SK-N-SH (cell line): ENCODE data around the gene RAG2.

ENCODE experiments used
- EP300 ChIP-seq, 2 experiments: IDR thresholded peaks; 2 replicates each; pipeline versions ENCODE4 v1.4.0 to v1.6.1; 2012; ENCODE audit warnings: borderline replicate concordance in 1 of 2, low read depth in 1 of 2, low read length in 1 of 2
- EZH2phosphoT487 ChIP-seq: fragments of 200-600 bp; sonication (generic); IDR thresholded peaks from 2 replicates; pipeline ENCODE4 v1.6.1; 2017; ENCODE audit warnings: low read depth, mixed run types, mild to moderate bottlenecking, antibody characterized with exemption, moderate library complexity, borderline replicate concordance
- FOXM1 ChIP-seq: IDR thresholded peaks from 2 replicates; pipeline ENCODE4 v1.4.0; 2012; ENCODE audit warnings: low read depth, mild to moderate bottlenecking
- JUND ChIP-seq: IDR thresholded peaks from 2 replicates; pipeline ENCODE4 v1.4.0; 2012
- NRF1 ChIP-seq: IDR thresholded peaks from 2 replicates; pipeline ENCODE4 v1.6.1; 2012; ENCODE audit warnings: low read depth, mild to moderate bottlenecking, low read length
- SIN3A ChIP-seq: IDR thresholded peaks from 2 replicates; pipeline ENCODE4 v1.6.1; 2012; ENCODE audit warnings: low read depth, mild to moderate bottlenecking, low read length, moderate library complexity, borderline replicate concordance
- TAF1 ChIP-seq: IDR thresholded peaks from 2 replicates; pipeline ENCODE4 v1.6.1; 2012; ENCODE audit warnings: low read depth, mild to moderate bottlenecking, low read length, moderate library complexity, borderline replicate concordance
- TEAD4 ChIP-seq: IDR thresholded peaks from 2 replicates; pipeline ENCODE4 v1.4.0; 2012; ENCODE audit warnings: mild to moderate bottlenecking, borderline replicate concordance; ENCODE audit not compliant: insufficient read depth
- YY1 ChIP-seq: IDR thresholded peaks from 2 replicates; pipeline ENCODE4 v1.4.0; 2012; ENCODE audit warnings: low read depth, mild to moderate bottlenecking
- TF ChIP-seq, protein P1 (sequence below): fragments of 200-600 bp; sonication (generic); IDR thresholded peaks from 2 replicates; pipeline ENCODE4 v1.6.1; 2017; ENCODE audit warnings: antibody characterized with exemption, mild to moderate bottlenecking, moderate library complexity
- TF ChIP-seq, protein P2 (sequence below): IDR thresholded peaks from 2 replicates; pipeline ENCODE4; 2012
- TF ChIP-seq, protein P3 (sequence below): IDR thresholded peaks from 2 replicates; pipeline ENCODE4 v1.4.0; 2012; ENCODE audit warnings: low read depth, borderline replicate concordance
- TF ChIP-seq, protein P4 (sequence below): IDR thresholded peaks from 2 replicates; pipeline ENCODE4 v1.4.0; 2012; ENCODE audit warnings: low read depth, borderline replicate concordance
- TF ChIP-seq, protein P5 (sequence below): IDR thresholded peaks from 2 replicates; pipeline ENCODE4 v1.6.1; 2012; ENCODE audit warnings: mild to moderate bottlenecking, low read depth, low read length, moderate library complexity

DNA sequence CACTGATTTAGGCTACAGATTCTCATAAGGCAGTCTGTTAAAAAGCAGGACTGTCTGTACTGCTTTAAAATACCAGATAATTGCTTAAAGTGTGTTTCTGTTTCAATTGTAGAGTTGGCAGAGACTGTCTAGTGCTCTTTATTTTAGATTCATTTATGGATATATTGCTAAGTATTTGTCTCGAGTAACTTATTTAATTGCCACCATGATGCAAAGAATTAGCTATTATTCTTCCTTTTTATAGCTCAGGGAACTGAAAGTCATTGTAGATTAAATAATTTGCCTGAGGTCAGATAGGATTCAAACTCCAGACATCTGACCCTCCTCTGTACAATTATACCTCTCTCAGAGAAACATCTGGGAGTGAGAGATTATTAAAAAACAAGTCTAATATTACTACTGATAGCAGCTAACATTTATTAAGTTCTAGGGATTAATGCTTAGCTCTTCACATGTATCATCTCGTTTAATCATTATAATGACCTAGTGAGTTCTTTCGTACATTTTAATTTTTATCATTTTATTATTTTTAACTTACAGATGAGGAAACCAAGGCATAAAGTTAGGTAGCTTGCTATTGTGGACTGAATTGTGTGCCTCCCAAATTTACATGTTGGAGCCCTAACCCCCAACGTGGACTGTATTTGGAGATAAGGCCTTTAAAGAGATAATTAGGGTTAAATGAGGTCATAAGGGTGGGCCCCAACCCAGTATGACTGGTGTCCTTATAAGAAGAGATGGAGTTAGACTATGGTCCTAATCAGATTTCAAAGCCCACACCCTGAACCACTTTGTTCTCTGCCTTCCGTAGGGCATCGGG is 19.7 kb upstream of the RAG2 start:
- TF ChIP-seq EP300 (IDR thresholded peaks at IDR 0.05; ENCODE audit: borderline replicate concordance in 1 of 2, low read depth in 1 of 2, low read length in 1 of 2) = peak in 1 of 2 experiments; percentile 90; a peak in 2 of 4 replicates
- TF ChIP-seq, protein P1, sequence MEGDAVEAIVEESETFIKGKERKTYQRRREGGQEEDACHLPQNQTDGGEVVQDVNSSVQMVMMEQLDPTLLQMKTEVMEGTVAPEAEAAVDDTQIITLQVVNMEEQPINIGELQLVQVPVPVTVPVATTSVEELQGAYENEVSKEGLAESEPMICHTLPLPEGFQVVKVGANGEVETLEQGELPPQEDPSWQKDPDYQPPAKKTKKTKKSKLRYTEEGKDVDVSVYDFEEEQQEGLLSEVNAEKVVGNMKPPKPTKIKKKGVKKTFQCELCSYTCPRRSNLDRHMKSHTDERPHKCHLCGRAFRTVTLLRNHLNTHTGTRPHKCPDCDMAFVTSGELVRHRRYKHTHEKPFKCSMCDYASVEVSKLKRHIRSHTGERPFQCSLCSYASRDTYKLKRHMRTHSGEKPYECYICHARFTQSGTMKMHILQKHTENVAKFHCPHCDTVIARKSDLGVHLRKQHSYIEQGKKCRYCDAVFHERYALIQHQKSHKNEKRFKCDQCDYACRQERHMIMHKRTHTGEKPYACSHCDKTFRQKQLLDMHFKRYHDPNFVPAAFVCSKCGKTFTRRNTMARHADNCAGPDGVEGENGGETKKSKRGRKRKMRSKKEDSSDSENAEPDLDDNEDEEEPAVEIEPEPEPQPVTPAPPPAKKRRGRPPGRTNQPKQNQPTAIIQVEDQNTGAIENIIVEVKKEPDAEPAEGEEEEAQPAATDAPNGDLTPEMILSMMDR = no peak
- no peak for TF ChIP-seq TAF1
- TF ChIP-seq, protein P2, sequence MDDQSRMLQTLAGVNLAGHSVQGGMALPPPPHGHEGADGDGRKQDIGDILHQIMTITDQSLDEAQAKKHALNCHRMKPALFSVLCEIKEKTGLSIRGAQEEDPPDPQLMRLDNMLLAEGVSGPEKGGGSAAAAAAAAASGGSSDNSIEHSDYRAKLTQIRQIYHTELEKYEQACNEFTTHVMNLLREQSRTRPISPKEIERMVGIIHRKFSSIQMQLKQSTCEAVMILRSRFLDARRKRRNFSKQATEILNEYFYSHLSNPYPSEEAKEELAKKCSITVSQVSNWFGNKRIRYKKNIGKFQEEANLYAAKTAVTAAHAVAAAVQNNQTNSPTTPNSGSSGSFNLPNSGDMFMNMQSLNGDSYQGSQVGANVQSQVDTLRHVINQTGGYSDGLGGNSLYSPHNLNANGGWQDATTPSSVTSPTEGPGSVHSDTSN = no peak
- TF ChIP-seq TEAD4 = no peak
- TF ChIP-seq EZH2phosphoT487 = no peak
- no peak for TF ChIP-seq YY1
- TF ChIP-seq, protein P3, sequence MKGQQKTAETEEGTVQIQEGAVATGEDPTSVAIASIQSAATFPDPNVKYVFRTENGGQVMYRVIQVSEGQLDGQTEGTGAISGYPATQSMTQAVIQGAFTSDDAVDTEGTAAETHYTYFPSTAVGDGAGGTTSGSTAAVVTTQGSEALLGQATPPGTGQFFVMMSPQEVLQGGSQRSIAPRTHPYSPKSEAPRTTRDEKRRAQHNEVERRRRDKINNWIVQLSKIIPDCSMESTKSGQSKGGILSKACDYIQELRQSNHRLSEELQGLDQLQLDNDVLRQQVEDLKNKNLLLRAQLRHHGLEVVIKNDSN = no peak
- TF ChIP-seq, protein P4, sequence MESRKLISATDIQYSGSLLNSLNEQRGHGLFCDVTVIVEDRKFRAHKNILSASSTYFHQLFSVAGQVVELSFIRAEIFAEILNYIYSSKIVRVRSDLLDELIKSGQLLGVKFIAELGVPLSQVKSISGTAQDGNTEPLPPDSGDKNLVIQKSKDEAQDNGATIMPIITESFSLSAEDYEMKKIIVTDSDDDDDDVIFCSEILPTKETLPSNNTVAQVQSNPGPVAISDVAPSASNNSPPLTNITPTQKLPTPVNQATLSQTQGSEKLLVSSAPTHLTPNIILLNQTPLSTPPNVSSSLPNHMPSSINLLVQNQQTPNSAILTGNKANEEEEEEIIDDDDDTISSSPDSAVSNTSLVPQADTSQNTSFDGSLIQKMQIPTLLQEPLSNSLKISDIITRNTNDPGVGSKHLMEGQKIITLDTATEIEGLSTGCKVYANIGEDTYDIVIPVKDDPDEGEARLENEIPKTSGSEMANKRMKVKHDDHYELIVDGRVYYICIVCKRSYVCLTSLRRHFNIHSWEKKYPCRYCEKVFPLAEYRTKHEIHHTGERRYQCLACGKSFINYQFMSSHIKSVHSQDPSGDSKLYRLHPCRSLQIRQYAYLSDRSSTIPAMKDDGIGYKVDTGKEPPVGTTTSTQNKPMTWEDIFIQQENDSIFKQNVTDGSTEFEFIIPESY = no peak
- TF ChIP-seq JUND = no peak
- TF ChIP-seq, protein P5, sequence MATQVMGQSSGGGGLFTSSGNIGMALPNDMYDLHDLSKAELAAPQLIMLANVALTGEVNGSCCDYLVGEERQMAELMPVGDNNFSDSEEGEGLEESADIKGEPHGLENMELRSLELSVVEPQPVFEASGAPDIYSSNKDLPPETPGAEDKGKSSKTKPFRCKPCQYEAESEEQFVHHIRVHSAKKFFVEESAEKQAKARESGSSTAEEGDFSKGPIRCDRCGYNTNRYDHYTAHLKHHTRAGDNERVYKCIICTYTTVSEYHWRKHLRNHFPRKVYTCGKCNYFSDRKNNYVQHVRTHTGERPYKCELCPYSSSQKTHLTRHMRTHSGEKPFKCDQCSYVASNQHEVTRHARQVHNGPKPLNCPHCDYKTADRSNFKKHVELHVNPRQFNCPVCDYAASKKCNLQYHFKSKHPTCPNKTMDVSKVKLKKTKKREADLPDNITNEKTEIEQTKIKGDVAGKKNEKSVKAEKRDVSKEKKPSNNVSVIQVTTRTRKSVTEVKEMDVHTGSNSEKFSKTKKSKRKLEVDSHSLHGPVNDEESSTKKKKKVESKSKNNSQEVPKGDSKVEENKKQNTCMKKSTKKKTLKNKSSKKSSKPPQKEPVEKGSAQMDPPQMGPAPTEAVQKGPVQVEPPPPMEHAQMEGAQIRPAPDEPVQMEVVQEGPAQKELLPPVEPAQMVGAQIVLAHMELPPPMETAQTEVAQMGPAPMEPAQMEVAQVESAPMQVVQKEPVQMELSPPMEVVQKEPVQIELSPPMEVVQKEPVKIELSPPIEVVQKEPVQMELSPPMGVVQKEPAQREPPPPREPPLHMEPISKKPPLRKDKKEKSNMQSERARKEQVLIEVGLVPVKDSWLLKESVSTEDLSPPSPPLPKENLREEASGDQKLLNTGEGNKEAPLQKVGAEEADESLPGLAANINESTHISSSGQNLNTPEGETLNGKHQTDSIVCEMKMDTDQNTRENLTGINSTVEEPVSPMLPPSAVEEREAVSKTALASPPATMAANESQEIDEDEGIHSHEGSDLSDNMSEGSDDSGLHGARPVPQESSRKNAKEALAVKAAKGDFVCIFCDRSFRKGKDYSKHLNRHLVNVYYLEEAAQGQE = no peak
- TF ChIP-seq NRF1 = no peak
- no peak for TF ChIP-seq SIN3A
- TF ChIP-seq FOXM1 = no peak
